ENCODE measurements around the gene GALNT7. TPM values are rescaled to one million over a fixed set of nuclear protein-coding genes. Genes with fewer than 3 reads are reported as not detected.

The GALNT7 gene
- total RNA-seq, 2 donors from 2014 or later: 83.5 to 138 TPM

DNA sequence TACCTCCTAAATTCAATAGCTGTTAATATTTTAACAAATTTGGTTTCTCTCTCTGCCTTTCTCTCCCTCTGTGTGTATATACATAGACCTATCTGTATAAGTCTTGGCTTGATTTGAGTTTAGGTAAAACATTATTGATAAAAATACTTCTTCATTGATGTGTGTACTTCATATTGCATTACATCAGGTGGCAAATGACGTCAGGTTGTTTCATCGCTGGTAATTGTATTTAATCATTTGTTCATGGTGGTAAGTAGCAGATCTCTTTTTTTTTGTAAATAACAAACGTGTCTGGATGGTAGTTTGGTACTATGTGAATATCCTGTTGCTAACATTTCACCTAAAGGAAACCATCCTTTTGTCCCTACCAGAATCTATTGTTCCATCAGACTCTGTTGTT lies 55.1 kb downstream of the GALNT7 start:
- intact Hi-C loops (cut with DNase I): no loop called here
- Histone ChIP-seq H3K27me3 (no peaks in the 10 kb centered on the region), H3K27ac (no peak overlapping the region), H3K4me1 (no peaks in the 10 kb centered on the region), H3K9me3 (no peaks in the 10 kb centered on the region), H3K36me3 (no peaks in the 10 kb centered on the region), H3K4me3 (no peak overlapping the region), H3K9ac (ENCODE audit: low read depth in 2 of 2, low read length in 2 of 2) (no peak overlapping the region)
- no peak for DNase-seq
- TF ChIP-seq CTCF (IDR thresholded peaks at IDR 0.05): no peak

GRCh38 chr4:173226401-173226888 lies 57.8 kb downstream of the GALNT7 start:
- Histone ChIP-seq H3K27me3 (no peaks in the 10 kb centered on the region), H3K4me1 (no peaks in the 10 kb centered on the region), H3K27ac (no peak overlapping the region), H3K9me3 (no peaks in the 10 kb centered on the region), H3K36me3 (no peaks in the 10 kb centered on the region), H3K9ac (ENCODE audit: low read depth in 2 of 2, low read length in 2 of 2) (no peak overlapping the region), H3K4me3 (no peak overlapping the region)
- TF ChIP-seq CTCF (IDR thresholded peaks at IDR 0.05): no peak
- no peak for DNase-seq
- intact Hi-C loops (cut with DNase I): no loop called here

DNA sequence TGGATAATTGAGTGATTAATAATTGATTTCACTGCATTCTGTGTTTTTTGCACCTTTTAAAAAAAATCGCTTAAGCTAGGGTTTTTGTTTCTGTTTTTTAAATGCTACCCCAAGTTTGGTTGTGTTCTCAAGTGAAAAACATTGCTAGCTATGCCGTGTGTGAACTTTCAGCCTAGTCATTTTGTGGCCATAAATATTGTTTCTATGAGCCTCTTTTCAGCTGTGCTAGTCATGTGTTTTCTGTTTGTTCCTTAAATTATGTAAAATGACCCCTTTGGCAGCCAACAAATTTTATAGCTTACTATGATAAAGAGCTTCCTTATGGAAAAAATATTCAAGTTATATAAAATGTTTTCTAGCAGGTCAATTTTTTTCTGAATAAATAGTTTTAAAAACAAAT lies 59.1 kb downstream of the GALNT7 start:
- intact Hi-C loops (cut with DNase I): no loop called here
- TF ChIP-seq CTCF (IDR thresholded peaks at IDR 0.05): no peak
- H3K9me3 ChIP-seq: no peaks in the 10 kb centered on the region

DNA sequence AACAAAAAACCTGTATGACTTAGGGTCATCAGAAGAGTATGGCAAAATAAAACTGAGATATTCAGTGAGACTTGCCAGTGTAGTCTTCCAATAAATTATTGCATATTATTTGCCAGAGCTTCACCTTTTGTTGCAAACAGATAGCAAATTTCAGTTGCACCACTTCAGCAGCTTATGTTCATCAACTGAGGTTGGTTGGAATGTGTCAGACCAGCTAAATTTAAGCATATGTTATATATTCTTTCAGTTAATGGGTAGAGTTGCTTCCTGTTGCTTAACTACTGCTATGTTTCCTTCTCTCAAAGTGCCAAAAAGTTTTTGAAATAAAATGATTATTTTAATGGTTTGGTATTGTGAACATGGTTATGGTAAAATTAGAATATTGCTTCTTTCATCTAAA lies 61.5 kb downstream of the GALNT7 start:
- no peaks in the 10 kb centered on the region for H3K4me1 ChIP-seq
- intact Hi-C loops (cut with DNase I): loop anchor here (10.0 kb wide), 1 partner anchor 55 kb away; no protein-coding TSS in a partner anchor
- no peaks in the 10 kb centered on the region for H3K27me3 ChIP-seq
- H3K27ac ChIP-seq: no peak overlapping the region
- no peak for TF ChIP-seq CTCF (IDR thresholded peaks at IDR 0.05)
- no peak overlapping the region for H3K4me3 ChIP-seq
- DNase-seq: no peak
- no peaks in the 10 kb centered on the region for H3K36me3 ChIP-seq
- no peaks in the 10 kb centered on the region for H3K9me3 ChIP-seq
- H3K9ac ChIP-seq (ENCODE audit: low read depth in 2 of 2, low read length in 2 of 2): no peak overlapping the region

More for the DNA sequence above, 59.1 kb downstream of the GALNT7 start:
- H3K4me1 ChIP-seq: no peaks in the 10 kb centered on the region
- H3K9ac ChIP-seq (ENCODE audit: low read depth in 2 of 2, low read length in 2 of 2): no peak overlapping the region
- no peak overlapping the region for H3K27ac ChIP-seq
- H3K36me3 ChIP-seq: no peaks in the 10 kb centered on the region
- H3K27me3 ChIP-seq: no peaks in the 10 kb centered on the region
- H3K4me3 ChIP-seq: no peak overlapping the region
- DNase-seq: no peak

DNA sequence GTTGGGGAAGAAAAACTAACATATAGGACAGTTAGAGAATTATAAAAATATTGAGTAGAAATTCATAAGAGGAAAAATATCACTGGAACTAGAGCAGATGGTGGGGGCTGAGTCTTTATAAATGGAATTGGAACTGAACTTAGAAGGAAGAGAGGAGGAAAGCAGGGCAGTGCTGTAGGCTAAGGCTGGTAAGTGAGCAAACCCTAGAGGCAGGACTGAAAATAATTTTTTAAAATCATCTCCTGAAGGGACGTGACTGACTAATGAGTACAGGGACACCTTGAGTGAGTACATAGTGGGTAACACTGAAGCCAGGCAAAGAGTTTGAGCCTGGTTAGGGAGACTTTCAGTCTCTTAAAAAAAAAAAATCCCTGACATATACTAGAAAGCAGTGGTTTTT lies 63.3 kb downstream of the GALNT7 start:
- no peak for TF ChIP-seq CTCF (IDR thresholded peaks at IDR 0.05)
- H3K4me3 ChIP-seq: no peak overlapping the region
- no peak for DNase-seq
- H3K4me1 ChIP-seq: no peaks in the 10 kb centered on the region
- no peaks in the 10 kb centered on the region for H3K36me3 ChIP-seq
- no peaks in the 10 kb centered on the region for H3K27me3 ChIP-seq
- H3K27ac ChIP-seq: no peak overlapping the region
- H3K9ac ChIP-seq (ENCODE audit: low read depth in 2 of 2, low read length in 2 of 2): no peak overlapping the region
- no peaks in the 10 kb centered on the region for H3K9me3 ChIP-seq
- intact Hi-C loops (cut with DNase I): loop anchor here (10.0 kb wide), 1 partner anchor 57 kb away; no protein-coding TSS in a partner anchor

All from colonic mucosa (tissue), 4 donors.